GM15510 (cell line): ENCODE results near the gene TIGD6.

Experiments
- POLR2A ChIP-seq: IDR thresholded peaks from 3 replicates; pipeline ENCODE4 v1.6.1; 2011; ENCODE audit warnings: borderline replicate concordance; ENCODE audit not compliant: insufficient read length; ENCODE audit errors: extremely low read depth

TIGD6 gene

GRCh38 chr5:149998281-149998680 is 2.2 kb downstream of the TIGD6 start:
- TF ChIP-seq POLR2A: no peak

GRCh38 chr5:149996205-149996890 is 4.1 kb downstream of the TIGD6 start:
- TF ChIP-seq POLR2A: no peak

DNA sequence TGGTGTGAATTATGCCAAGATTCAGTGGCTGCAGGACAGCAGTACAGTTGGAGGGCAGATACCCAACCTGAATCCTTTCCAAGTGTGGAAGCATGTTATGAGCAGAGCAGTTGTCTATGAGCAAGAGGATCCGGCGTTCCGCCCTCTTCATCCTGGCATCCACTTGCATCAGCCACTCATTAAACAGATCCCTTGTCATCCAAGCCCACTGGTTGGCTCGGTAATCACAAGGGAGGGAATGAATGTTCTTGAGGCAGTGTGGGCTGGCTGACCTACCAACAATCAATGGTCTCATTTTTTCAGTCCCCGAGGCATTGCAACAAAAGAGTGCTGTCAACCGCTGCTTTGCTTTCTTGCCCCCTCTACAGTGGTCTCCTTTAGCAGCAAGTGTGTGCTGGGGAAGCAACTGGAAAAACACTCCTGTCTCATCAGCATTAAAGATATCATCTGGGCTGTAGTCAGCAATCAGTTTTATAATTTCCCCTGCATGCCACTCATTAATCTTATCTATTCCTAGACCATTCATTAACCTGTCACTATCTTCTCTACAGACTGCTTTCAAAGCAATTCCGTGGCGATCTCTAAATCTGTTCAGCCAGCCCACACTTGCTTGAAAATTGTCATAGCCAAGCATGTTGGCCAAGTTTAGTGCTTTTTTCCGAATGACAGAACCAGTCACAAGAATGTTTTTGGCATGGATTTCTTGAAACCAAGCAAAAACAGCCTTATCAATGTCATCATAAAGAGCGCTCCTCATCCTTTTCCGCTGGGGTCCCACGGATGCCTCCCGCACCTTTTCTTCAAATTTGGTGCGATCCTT is 4.9 kb downstream of the TIGD6 start:
- TF ChIP-seq POLR2A: no peak

DNA sequence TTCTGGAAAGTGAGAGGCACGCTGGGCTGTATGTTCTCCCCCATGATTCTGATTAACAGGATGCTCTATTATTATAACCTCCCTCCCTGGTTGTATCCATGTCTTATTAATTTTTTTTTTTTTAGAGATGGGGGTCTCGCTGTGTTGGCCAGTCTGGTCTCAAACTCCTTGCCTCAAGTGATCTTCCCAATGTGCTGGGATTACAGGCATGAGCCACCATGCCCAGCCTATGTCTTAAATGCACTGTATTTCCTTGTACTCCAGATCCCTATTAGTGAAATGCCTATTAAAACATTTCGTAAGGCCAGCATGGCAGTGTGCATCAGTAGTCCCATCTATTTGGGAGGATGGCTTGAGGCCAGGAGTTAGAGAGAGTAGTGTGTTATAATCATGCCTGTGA is 7.0 kb downstream of the TIGD6 start:
- no peak for TF ChIP-seq POLR2A

- no peak for TF ChIP-seq POLR2A
These were observed 9.7 kb downstream of the TIGD6 start for GRCh38 chr5:149990518-149991376.

DNA sequence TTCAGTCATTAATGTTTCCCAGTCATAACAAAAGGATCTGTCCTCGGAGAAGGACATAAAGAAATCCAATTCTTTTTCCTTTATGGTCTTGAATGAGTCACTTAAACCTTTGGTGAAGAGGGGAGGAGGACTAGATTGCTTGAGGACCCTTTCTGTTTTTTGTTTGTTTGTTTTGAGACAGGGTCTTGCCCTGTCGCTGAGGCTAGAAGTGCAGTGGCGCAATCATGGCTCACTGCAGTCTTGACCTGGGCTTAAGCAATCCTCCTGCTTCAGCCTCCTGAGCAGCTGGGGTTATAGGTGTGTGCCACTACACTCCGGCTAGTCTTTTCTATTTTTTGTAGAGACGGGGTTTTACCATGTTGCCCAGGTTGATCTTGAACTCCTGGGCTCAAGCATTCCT is 12.3 kb downstream of the TIGD6 start:
- no peak for TF ChIP-seq POLR2A

DNA sequence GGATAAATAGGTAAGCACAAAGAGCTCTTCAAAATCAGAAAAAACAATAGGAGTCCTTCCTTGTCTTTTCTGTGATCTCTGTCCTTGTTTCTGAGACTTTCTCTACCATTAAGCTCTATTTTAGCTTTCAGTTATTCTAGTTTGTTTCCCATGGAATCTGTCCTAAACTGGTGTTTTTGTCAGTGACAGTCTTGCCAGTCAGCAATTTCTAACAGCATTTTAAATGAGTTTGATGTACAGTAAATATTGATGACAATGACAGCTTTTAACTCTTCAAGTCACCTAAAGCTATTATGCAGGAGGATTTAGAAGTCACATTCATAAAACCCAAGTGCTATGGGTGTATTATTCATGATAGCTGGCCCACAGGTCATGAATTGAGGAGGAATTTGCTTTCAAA is 17.9 kb downstream of the TIGD6 start:
- TF ChIP-seq POLR2A: no peak

DNA sequence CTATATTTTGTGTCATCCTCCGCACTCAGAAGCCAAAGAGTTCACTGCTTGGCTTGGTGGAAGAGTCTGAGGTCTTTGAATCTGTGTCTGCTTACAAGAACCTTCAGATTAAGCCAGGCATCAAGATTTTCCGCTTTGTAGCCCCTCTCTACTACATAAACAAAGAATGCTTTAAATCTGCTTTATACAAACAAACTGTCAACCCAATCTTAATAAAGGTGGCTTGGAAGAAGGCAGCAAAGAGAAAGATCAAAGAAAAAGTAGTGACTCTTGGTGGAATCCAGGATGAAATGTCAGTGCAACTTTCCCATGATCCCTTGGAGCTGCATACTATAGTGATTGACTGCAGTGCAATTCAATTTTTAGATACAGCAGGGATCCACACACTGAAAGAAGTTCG is 19.2 kb downstream of the TIGD6 start:
- TF ChIP-seq POLR2A: no peak

DNA sequence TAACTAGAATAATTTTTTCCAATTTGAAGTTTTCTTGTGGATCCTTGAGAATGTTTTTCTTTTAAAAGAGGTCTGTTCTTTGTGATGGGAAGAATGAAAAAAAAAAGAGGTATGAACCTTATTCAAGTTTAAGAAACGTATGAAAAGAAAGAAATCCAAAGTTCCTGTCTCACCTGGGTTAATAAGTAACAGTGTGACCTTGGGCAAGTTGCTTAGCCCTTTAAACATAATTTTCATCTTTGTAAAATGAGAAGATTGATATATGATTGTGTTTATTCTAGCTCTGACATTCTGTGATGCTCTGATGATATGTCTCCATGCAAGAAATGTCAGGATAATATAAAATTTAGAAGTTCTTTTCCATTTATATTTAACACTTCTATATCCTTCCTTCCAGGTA is 20.6 kb downstream of the TIGD6 start:
- no peak for TF ChIP-seq POLR2A

GRCh38 chr5:149975409-149975808 is 25.0 kb downstream of the TIGD6 start:
- no peak for TF ChIP-seq POLR2A

GRCh38 chr5:149969181-149969930 is 31.1 kb downstream of the TIGD6 start:
- no peak for TF ChIP-seq POLR2A

DNA sequence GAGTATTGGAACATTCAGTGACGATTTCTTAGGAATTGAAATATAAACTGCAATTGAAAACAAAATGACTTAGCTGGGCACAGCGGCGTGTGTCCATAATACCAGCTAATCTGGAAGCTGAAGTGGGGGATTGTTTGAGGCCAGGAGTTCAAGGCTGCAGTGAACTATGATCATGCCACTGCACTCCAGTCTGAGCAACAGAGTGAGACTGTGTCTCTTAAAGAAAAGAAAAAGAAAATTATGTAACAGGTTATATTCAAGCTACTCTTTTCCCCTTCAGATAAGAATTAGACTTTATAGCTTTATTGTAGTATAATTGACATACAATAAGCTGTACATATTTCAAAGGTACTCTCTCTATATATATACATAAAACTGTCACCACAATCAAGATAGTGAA is 33.5 kb downstream of the TIGD6 start:
- no peak for TF ChIP-seq POLR2A

DNA sequence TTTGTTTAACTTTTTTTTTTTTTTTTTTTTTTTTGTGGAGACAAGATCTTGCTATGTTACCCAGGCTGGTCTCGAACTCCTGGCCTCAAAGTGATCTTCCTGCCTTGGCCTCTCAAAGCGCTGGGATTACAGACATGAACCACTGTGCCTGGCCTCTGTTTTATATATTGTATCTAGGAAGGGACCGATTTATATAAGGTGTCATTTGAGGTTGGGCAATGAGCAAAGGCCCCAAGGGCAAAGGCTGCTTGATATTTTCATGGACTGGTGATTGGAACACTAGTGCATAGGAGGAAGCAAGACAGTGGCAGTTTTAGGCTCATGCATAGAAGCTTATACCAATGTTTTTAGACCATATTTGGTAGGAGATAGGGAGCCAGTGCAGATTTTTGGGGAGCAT is 36.7 kb downstream of the TIGD6 start:
- TF ChIP-seq POLR2A: no peak

DNA sequence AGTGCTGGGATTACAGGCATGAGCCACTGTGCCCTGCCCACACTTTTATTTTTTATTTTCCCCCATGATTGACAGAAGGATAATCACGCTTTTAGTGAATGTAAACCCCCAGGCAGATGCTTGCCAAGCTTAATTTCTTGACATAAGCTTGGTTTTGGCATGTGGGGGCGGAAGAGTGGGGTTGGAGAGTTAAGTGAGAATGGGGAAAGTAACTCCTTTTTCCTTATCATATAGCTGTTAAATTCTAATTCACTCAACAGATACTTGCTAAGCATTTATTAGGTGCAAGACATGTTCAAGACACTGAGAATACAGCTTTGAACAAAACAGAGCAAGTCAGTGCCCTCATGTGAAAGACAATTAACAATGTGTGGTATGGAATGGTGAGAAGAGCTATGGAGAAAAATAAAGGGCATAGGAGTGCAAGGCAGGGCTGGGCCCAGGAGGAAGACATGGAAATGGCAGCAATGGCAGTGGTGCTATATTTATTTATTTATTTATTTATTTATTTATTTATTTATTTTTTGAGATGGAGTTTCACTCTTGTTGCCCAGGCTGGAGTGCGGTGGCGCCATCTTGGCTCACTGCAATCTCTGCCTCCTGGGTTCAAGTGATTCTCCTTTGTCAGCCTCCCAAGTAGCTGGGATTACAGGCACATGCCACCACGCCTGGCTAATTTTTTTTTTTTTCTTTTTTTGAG is 37.7 kb downstream of the TIGD6 start:
- TF ChIP-seq POLR2A: no peak
